A673 (cell line): ENCODE measurements around the gene VGLL1. TPM values are rescaled to one million over a fixed set of nuclear protein-coding genes. Genes with fewer than 3 reads are reported as not detected.

Source experiments
- Bru-seq: library from RNA; stranded (reverse); fragments of 400-500 nt; gene quantifications from one replicate; lab custom pipeline; 2021; lab: Mats Ljungman, UMichigan
- BruChase-seq, 2 experiments: library from RNA; stranded (reverse); fragments of 400-500 nt; gene quantifications; one replicate each; lab custom pipeline; 2021; lab: Mats Ljungman, UMichigan
- BruUV-seq: library from RNA; stranded (reverse); fragments of 400-500 nt; replicated peaks from 2 replicates; lab custom pipeline; 2021; lab: Mats Ljungman, UMichigan
- CTCF ChIA-PET: fragments of 300-600 bp; sonication (Branson Sonifier 250); formaldehyde crosslinking; loops from one replicate; lab custom pipeline; 2022; ENCODE audit warnings: antibody characterized with exemption; lab: Charles Lee
- POLR2A ChIA-PET: fragments of 300-600 bp; sonication (Branson Sonifier 250); formaldehyde crosslinking; loops from one replicate; lab custom pipeline; 2022; ENCODE audit warnings: antibody characterized with exemption; ENCODE audit not compliant: low non-redundant PET; lab: Charles Lee
- DNase-seq: peaks from one replicate; pipeline ENCODE4 v3.0.0-alpha.2; 2015; ENCODE audit warnings: low spot score
- H3K27ac ChIP-seq: fragments of 200-600 bp; sonication (generic); 2 replicates; pipeline ENCODE4 v1.5.1; 2016; ENCODE audit warnings: mixed run types, low read depth, mild to moderate bottlenecking, mixed read lengths, antibody characterized with exemption, low read length; ENCODE audit not compliant: poor library complexity, severe bottlenecking
- H3K27me3 ChIP-seq: fragments of 200-600 bp; sonication (generic); replicated peaks from 2 replicates; pipeline ENCODE4 v1.6.1; 2017; ENCODE audit warnings: mixed run types, low read depth, mild to moderate bottlenecking, mixed read lengths, antibody characterized with exemption, low read length; ENCODE audit not compliant: insufficient read depth, poor library complexity
- H3K36me3 ChIP-seq: fragments of 200-600 bp; sonication (generic); 2 replicates; pipeline ENCODE4 v1.6.1; 2016; ENCODE audit warnings: mixed run types, mild to moderate bottlenecking, mixed read lengths, antibody characterized with exemption, low read length; ENCODE audit not compliant: insufficient read depth, poor library complexity, severe bottlenecking
- H3K4me1 ChIP-seq: fragments of 200-600 bp; sonication (generic); 2 replicates; pipeline ENCODE4 v1.6.1; 2017; ENCODE audit warnings: mixed run types, mild to moderate bottlenecking, mixed read lengths, antibody characterized with exemption, low read length; ENCODE audit not compliant: insufficient read depth, poor library complexity, severe bottlenecking
- H3K4me3 ChIP-seq: fragments of 200-600 bp; sonication (generic); 2 replicates; pipeline ENCODE4 v1.5.1; 2016; ENCODE audit warnings: low read depth, mixed run types, mild to moderate bottlenecking, mixed read lengths, low read length; ENCODE audit not compliant: poor library complexity, severe bottlenecking
- H3K9me3 ChIP-seq: fragments of 200-600 bp; sonication (generic); 2 replicates; pipeline ENCODE4 v1.6.1; 2016; ENCODE audit warnings: mixed run types, low read depth, mild to moderate bottlenecking, mixed read lengths, antibody characterized with exemption, low read length; ENCODE audit not compliant: poor library complexity, severe bottlenecking
- CTCF ChIP-seq: fragments of 300-800, 200-600 bp; sonication (generic); conservative IDR thresholded peaks from 2 replicates; pipeline ENCODE4 v1.5.1; 2017; ENCODE audit warnings: low read depth, mild to moderate bottlenecking, antibody characterized with exemption, low read length, moderate library complexity, mixed read lengths
- EZH2 ChIP-seq: fragments of 200-600 bp; sonication (generic); IDR thresholded peaks from 2 replicates; pipeline ENCODE4 v1.6.1; 2017; ENCODE audit warnings: borderline replicate concordance, low read depth, mild to moderate bottlenecking, mixed read lengths, antibody characterized with exemption, low read length; ENCODE audit not compliant: poor library complexity, severe bottlenecking
- intact Hi-C: fragments of 100-400 bp; cut with micrococcal nuclease; formaldehyde crosslinking; loops from one replicate; pipeline ENCODE4 v1.10.0; 2022; ENCODE audit not compliant: unreplicated experiment
- long read RNA-seq: library from polyadenylated mRNA; stranded (forward); transcript quantifications from one replicate; pipeline ENCODE4 v2.0.0, GENCODE V29; 2022
- total RNA-seq: library from RNA; stranded (reverse); gene quantifications from 2 replicates; pipeline ENCODE4 v1.2.3, GENCODE V29; 2021

The VGLL1 gene
- total RNA-seq = not detected in 2 replicates
- Bru-seq, nascent RNA = percentile 4 among the genes with signal in this experiment
- percentile 6 among the genes with signal in this experiment for BruChase-seq, experiment 1, labeled RNA remaining after a 2-hour chase
- not detected for BruChase-seq, experiment 2, labeled RNA remaining after a 6-hour chase
- long read RNA-seq = 0 reads

GRCh38 chrX:136531951-136532350, at the start of gene VGLL1:
Gene VGLL1 (plus strand): TSS chrX:136532215. CDS start chrX:136536021, 3,806 bp downstream.
- POLR2A ChIA-PET = interaction anchor here (0.6 kb wide), 1 partner anchor 195 kb away, joined by 4 read pairs; no protein-coding TSS in a partner anchor
- Histone ChIP-seq H3K9me3 (no peaks in the 10 kb centered on the region), H3K27ac (no peak within 1 kb of the TSS), H3K27me3 (peaks cover 8% of the 10 kb centered on the region), H3K4me1 (no peaks in the 10 kb centered on the region), H3K36me3 (no peaks in the 10 kb centered on the region), H3K4me3 (no peak within 1 kb of the TSS)
- no TSS peak for BruUV-seq
- no peak for DNase-seq
- CTCF ChIA-PET = no interaction called here
- intact Hi-C loops = no loop called here
- TF ChIP-seq EZH2 (no peak), CTCF (no peak)

- TF ChIP-seq CTCF (no peak), EZH2 (no peak)
- Histone ChIP-seq H3K9me3 (no peaks in the 10 kb centered on the region), H3K27me3 (peaks cover 25% of the 10 kb centered on the region), H3K4me1 (no peaks in the 10 kb centered on the region), H3K4me3 (no peak within 1 kb of the TSS), H3K36me3 (no peaks in the 10 kb centered on the region), H3K27ac (no peak within 1 kb of the TSS)
- CTCF ChIA-PET = no interaction called here
- BruUV-seq = no TSS peak
- intact Hi-C loops = no loop called here
- POLR2A ChIA-PET = no interaction called here
- no peak for DNase-seq
Measured at GRCh38 chrX:136487647-136488046, 44.4 kb upstream of the VGLL1 start, which contains the start of gene BRS3. Gene BRS3 (plus strand): TSS chrX:136487947. CDS start chrX:136488115, 168 bp downstream.

GRCh38 chrX:136488706-136489105, 43.3 kb upstream of the VGLL1 start:
- Histone ChIP-seq H3K27me3 (peaks cover 25% of the 10 kb centered on the region), H3K4me3 (no peak overlapping the region), H3K9me3 (no peaks in the 10 kb centered on the region), H3K27ac (no peak overlapping the region), H3K4me1 (no peaks in the 10 kb centered on the region), H3K36me3 (no peaks in the 10 kb centered on the region)
- CTCF ChIA-PET = no interaction called here
- intact Hi-C loops = no loop called here
- no peak for TF ChIP-seq CTCF
- TF ChIP-seq EZH2 = no peak
- DNase-seq = no peak
- POLR2A ChIA-PET = no interaction called here
- BruUV-seq = no TSS peak
